GM19025 (cell line): Measurements from ENCODE around the gene TXNRD1.
A peak's percentile ranks its signal among the peaks of the same experiment; 100 is the strongest.
"Not testable (repeated sequence)": the region's sequence is repeated elsewhere in the genome, so short reads cannot be mapped to it uniquely, and the experiment has no call there.

Experiments
- ATAC-seq: cut with Tn5 transposase; IDR thresholded peaks from one replicate; pipeline ENCODE4 v1.9.1; 2021; ENCODE audit warnings: mild to moderate bottlenecking, low read depth, moderate library complexity; ENCODE audit not compliant: unreplicated experiment

The TXNRD1 gene

DNA sequence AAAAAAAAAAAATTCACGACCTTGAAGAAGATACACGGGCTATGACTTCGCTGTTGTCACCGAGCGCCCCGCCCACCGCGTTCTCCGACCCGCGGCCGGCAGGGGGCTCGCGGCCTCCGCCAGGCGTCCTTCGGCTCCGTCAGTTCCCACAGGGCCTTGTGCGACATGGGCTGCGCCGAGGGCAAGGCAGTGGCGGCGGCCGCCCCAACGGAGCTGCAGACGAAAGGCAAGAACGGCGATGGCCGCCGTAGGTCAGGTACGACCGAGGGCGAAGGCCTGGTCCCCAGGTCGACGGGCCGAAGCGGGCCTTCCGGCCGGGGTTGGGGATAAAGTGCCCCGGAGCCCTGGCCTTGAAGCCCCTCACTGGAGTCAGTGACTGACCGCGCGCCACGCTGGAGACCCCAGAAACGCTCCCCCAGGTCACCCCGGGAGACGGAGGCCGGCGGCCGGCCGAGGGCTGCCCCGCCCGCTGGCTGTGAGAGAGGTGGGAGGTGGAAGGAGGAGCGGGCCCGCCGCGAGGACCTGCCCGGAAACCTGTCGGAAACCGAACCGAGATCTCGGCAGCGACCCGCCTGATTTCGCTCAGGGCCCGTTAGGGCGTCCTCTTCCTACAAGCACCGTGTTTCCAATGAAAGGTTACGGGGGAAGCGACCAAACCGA, at the start of gene TXNRD1:
Gene TXNRD1 (plus strand): TSS at position 142 of the 660 bp plus-strand sequence. CDS start 24 bp downstream, at position 166.
- ATAC-seq = peak; percentile 94

DNA sequence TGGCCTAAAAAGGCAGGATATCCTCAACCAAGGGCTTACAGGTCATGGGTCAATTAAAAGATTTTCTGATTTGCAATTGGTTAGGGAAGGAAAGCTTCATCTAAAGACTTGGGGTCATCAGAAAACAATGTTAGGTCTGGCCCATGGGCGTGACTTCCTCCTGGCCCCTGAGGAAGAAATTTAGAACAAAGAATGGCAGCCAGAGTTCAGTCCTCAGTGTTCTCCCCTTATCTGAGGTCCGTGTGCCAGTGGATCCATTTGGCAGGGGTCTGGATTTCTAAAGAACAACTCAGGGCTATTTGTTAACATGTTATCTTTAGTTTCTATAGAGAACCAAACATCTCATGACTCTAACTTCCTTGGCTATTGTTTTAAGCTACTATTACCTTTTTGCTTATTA, 49.8 kb upstream of the TXNRD1 start:
- ATAC-seq = no peak

DNA sequence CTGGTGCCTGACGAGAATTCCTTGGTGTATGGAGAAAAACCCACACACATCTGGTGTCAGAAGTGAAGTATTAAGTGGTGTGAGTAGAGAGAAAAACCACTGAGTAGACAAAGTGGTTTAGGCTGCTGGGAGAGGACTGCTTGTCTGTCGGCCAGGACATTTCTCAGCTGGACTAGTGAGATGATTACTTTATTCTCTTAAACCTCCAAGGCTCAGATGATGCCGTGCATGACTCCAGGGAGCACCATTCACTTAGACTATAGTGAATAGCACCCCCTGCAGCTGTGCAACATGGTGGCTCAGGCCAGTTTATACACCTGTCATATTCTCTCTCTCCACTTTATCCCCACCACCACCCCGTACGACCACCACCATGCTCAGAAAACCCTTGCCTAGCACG, 49.1 kb upstream of the TXNRD1 start:
- ATAC-seq = no peak

DNA sequence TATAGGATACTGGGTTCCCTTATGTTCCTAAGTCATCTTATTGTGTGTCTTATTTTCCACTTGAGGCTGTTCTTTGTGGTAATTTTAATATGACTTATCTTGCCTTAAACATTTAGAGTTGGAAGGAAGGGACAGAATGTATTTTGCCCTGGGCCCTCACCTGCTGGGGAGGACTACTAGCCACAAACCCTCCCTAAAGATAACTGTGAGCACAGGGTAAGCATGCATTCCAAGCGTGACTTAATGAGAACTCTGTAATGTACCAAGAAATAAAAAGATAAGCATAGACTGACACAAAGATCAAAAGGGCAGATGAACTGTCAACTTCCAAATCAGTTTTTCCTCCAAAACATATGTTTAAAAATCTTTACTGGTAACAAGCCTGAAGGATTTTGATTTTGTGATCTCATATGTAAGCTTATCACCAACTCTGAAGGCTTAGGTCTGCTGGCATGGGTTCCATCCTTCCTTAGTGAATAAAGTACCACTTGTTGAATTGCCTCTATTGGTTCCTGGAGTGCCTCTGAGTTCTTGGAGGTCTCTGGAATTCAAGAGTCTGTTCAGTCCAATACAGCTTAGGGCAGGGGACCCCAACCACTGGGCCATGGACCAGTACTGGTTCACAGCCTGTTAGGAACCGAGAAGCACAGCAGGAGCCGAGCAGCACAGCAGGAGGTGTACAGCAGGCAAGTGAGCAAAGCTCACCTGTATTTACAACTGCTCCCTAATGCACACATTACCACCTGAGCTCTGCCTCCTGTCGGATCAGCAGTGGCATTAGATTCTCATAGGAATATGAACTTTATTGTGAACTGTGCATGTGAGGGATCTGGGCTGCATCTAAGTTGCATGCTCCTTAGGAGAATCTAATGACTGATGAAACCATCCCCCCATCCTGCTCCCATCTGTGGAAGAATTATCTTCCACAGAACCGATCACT, 47.8 kb upstream of the TXNRD1 start:
- ATAC-seq = no peak

DNA sequence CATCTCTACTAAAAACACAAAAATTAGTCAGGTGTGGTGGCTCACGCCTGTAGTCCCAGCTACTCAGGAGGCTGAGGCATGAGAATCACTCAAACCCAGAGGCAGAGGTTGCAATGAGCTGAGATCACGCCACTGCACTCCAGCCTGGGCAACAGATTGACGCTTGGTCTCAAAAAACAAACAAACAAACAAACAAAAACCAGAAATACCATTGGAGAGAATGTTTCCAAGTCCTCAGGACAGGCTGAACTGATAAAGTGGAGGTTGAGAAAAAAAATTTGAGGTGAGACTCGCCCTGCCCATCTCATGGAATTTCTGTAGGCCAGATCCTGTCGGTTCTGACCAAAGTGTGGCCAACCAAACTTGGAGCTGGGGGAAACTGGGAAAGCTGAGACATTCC, 47.0 kb upstream of the TXNRD1 start:
- no peak for ATAC-seq

DNA sequence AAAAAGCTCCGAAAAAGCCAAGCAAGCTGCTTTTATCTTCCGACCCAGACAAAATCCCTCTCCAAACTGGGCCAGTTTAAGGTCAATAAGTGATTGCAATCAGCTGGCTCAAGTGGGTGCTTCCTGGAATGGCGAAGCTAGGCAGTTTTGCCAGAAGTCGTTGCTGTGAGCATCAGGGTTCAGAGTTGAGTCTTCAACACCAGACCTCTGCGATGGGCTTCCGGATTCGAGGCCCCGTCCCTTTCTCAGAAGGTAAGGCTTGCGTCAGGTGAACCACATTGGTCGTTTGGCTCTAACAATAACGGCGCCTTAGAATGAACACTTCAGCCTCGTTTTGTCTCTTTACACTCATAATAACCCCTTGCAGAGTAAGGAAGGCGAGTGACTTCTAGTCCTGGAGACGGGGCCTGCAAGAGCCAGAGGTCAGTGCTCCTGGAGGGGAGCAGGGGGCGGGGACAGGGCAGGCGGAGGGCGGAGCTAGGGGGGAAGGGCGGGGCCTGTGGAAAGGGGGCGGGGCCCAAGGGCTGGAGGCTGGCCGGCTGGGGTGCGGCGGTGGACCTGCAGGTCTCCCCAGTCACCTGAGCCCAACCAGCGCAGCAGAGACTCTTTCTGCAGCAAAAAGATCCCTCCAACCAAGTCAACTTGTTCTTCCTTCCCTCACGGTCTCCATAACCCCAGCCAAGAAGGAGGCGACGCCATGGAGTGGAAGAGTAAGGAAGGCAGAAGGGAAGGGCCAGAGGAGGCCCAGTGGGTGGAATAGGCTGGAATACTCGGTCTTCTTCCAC, 43.6 kb upstream of the TXNRD1 start:
- no peak for ATAC-seq

DNA sequence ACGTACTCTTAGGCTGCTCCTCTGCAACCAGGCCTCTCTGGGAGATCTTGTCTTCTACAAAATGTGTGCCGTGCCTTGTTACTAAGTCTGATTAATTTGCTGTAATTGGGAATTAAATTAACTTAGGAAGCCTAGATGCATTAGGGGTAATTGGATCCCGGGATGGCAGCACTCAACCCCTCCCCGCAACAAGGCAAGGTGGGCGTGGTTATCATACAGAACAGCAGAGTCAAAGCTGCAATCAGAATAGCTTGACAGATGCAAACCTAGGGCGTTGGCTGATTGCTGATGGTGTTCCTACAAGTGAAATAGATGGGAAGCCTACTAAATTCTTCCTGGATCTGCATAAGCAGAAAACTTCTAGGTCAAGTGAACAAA, 43.0 kb upstream of the TXNRD1 start:
- ATAC-seq = no peak

DNA sequence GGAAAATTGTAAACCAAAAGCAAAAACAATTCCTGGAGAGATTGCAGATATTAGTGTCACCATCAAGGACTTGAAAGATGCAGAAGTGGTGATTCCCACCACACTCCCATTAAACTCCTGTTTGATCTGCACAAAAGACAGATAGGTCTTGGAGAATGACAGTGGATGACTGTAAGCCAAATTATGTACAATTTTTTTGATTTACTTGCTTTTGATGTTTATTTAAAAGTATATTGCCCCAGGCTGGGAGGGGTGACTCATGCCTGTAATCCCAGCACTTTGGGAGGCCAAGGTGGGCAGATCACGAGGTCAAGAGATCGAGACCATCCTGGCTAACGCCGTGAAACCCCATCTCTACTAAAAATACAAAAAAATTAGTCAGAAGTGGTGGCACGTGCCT, 41.8 kb upstream of the TXNRD1 start:
- ATAC-seq = not testable (repeated sequence)

DNA sequence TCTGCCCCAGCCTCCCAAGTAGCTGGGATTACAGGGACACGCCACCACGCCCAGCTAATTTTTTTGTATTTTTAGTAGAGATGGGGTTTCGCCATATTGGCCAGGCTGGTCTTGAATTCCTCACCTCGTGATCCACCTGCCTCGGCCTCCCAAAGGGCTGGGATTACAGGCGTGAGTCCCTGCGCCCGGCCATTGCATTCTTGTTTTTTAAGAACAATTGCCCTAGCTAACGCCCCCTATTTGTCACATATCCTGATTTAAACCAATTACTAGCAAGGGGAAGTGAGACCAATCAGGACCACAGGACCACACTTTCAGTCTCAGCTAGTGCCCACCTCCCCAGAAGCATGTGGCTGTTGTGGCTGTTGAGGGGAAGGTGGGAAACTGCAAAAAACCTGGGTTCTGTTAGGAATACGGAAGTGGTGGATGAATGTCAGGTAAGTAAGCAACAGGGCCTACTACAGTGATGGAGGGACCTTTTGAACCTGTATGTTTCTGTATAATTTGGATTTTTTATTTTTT, 39.8 kb upstream of the TXNRD1 start:
- ATAC-seq = no peak

DNA sequence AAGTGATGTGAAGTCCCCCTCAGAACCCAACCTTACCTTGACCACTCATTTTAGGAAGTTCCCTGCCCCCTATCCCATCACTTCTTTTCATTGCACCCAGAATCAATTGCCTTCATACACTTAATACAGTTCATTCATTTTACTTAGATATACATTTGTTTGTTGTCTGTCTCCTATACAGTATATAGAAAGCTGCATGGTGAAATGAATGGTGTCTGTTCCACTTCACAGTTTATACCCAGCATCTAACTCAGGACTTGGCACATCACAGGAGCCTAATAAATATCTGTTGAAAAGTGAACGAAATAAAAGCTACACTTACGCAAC, 38.3 kb upstream of the TXNRD1 start:
- ATAC-seq = no peak

DNA sequence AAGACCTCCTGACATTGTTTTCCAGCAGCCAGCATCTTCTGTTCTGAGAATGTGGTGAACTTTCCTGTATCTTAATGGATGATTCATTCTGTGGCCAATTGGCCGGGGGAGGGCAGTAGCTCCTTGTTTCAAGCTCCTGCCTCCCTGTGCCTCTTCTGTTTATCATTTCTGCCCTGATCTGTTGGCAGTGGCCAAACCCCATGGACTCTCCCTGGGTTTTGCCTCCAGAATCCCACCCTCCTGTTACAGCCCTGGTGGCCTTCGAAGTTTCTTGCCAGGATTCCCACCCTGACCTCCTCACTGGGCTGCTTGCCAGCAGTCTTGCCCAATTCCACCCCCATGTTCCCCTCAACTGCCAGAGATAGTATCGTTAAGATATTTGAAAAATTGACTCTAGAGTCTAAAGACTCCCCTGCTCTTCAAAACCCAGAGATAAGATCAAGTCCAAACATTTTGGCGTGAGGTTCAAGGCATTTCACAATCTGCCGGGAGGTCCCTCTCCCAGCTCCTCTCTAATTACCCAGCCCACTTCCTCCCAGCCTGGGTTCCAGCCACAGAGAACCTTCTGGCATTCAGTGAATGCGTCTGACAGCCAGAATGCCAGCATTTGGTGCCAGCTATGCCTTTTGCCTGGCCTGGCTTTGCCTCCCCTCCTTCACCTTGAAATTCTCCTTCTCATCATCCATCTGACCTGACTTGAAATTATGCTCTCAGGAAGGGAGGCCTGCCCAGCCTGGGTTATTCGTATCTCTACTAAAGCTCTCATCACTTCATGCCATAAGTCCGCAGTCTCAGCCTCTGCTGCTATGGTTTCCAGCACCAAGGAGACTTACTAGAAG, 37.7 kb upstream of the TXNRD1 start:
- ATAC-seq = no peak

DNA sequence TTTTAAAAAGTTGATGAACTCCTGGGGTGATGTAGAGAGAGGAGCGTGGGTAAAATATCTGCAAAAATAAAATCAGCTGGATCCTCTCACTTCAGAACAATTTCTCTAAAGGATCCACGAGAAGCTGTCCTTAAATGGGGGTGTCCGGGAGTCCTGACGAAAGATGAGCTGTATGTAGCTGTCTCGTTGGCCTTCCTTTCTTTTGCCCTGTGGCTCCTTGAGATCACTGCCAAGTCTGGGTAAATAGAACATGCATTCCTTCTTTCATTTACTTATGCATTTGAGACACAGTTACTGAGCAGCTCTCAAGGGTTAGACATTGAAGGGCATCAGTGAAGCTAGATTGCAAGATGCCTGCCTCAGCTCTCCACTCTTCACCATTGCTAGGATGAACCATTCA, 35.2 kb upstream of the TXNRD1 start:
- ATAC-seq = no peak

DNA sequence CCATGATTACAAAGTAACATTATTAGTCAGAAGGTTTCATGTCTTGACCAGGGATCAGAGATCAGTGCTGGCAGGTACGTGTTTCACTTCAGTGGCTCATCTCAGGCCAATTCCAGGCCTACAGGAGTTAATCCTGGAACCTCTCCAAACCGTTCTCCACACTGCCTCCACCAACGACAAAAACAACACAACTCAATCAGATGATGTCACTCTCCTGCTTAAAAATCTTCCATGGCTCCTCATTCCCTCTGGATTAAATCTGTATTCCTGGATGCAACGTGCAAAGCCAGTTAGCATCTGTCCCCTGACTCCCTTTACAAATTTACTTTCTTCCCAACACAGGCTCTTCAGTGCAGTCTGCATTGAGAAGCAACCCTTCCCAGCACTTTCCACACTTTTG, 34.3 kb upstream of the TXNRD1 start:
- no peak for ATAC-seq

DNA sequence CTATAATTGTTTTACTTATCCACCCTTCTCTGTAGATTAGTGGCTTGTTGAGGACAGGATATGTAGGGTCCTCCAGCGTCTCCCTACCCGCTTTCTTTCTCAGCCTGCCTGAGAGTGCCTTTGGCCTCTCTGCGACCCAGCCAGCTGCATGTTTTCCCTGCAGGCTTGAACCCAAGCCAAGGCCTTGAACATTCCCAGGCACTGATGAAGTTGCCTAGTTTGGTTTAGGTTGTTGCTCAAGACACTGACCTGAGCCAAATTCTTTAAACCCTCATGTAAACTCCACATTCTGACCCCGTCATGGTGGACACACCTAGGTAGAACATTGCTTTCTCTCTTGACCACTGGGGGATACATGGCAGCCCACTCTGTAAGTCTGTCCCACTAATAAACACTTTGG, 33.4 kb upstream of the TXNRD1 start:
- no peak for ATAC-seq

DNA sequence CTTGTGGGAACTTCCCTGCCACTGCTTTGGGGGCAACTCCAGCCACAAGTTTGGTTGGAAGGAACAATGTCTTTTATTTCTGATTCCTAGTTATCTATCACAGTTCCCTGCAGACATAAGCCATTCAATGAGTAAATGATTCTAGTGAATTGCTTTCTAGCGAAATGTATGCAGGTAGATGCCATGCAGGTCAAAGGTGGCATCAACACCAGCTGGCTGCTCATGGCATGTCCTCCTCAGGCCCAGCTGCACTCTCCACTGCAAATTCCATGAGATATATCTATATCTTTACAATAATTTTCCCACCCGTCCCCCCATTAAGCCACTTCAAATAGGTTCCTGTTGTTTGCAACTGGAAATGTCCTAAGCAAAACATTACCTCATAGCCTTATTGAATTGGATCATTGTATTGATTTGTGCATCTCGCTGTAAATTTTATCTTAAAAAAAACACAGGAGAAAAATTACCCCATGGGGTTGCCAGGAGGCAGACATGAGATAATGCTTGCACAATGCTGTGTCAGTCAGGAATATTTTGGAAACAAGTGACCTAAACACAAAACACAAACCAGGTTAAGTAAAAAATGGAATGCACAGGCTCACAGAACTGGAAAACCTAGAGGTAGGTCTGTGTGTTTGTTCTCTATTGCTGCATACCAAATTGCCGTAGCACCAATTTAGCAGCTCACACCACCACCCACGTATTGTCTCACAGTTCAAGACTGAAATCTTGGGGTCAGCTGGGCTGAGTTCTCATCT, 32.8 kb upstream of the TXNRD1 start:
- ATAC-seq = no peak

DNA sequence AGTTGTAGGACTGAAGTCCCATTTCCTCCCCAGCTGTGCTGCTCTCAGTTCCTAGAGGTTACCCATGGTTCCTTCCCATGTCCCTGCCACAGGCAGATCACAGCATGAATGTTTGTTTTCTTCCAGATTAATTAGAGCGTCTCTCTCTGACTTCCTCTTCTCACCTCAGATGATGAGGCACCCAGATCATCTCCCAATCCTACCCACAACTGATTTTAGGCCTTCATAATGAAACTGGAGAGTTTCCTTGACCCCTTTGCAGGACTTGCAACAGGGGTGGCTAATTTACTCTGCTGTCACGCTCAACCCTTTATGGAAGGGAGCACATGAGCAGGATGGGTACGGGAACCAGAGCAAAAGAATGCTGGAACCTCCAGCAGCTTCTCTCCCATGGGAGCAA, 32.1 kb upstream of the TXNRD1 start:
- ATAC-seq = no peak

DNA sequence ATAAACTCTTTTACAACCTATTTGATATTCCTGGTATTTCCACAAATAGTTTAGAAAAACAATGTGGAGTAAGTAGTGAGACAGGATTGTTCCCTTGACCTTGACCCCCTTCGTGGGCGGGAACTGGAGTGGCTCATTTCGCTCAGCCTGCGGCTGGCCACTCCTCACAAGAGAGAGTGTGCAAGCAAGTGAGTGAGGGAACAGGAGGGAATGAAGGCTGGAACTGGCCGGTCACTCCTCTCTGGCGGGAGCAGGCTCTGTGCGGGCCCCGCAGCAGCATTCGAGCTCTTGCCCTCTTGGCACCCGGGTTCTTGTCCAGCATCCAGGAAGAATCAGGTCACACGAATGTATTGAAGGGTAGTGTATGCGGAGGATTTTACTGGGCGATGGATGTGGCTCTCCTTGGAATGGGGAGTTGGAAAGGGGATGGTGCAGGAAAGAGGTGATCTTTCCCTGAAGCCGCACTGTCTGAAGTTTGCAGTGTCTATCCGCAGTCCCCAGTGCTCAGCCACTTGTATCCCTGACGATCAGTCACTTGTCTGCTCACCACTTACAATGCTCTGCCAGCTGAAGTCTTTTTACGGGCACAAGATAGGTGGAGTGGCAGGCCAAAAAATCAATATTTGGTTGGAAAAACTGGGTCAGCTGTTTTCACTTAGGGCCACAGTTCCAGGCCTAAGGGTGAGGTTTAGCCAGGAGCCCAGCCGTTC, 28.0 kb upstream of the TXNRD1 start:
- ATAC-seq = no peak

DNA sequence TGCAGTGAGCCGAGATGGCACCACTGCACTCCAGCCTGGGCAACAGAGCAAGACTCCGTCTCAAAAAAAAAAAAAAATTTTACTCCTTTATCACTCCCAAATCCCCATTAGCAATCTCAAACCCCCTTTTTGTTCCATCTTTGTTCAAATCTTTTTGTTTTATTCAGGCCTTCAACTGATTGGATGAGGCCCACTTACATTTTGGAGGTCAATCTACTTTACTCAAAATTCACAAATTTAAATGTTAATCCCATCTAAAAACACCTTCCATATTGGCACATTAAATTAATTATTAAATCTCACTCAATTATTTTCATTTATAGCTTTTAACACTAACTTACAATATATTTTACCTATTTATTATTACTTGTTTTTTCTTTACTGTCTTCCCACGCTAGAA, 27.0 kb upstream of the TXNRD1 start:
- ATAC-seq = no peak
